K562 (cell line): Measurements from ENCODE around the gene CNGB1. TPM values are rescaled to one million over a fixed set of nuclear protein-coding genes. Genes with fewer than 3 reads are reported as not detected.

Source experiments
- ATAC-seq: fragments of 200-7000 bp; cut with Tn5 transposase; 3 replicates; pipeline ENCODE4 v1.9.1; 2020; ENCODE audit warnings: moderate library complexity
- BruUV-seq: library from RNA; stranded (reverse); fragments of 400-500 nt; replicated peaks from 2 replicates; lab custom pipeline; 2021; lab: Mats Ljungman, UMichigan
- CTCF ChIA-PET: fragments of 300-600 bp; formaldehyde crosslinking; extraction: SDS; loops from one replicate; lab custom pipeline; 2021; ENCODE audit warnings: low intra/inter-chr PET ratio; lab: Yijun Ruan, JAX
- POLR2A ChIA-PET: fragments of 300-600, 350-650 bp; sonication (Branson Sonifier 250); formaldehyde crosslinking; extraction: SDS; loops from one replicate; lab custom pipeline; 2021; ENCODE audit warnings: antibody characterized with exemption, inconsistent platforms; lab: Yijun Ruan, JAX
- DNase-seq, 4 experiments: peaks; one replicate each; pipeline versions ENCODE4 v3.0.0 to v3.0.0-alpha.2; 2011 to 2018; ENCODE audit warnings: low spot score in 3 of 4, mixed read lengths in 3 of 4; ENCODE audit errors: extremely low read depth in 1 of 4
- FAIRE-seq: peaks from 2 replicates; lab custom pipeline; 2011; peaks lifted over from hg19 to GRCh38; lab: Jason Lieb, UNC
- H2AFZ ChIP-seq: 2 replicates; pipeline ENCODE4 v1.6.0; 2011; ENCODE audit warnings: low read depth, low read length, control low read depth, inconsistent platforms
- H3K27ac ChIP-seq: fragments of 200-600 bp; 3 replicates; pipeline ENCODE4 v1.8.0; 2011; ENCODE audit warnings: low read depth, mild to moderate bottlenecking, control low read depth, inconsistent platforms, low read length, moderate library complexity, mixed read lengths; ENCODE audit errors: extremely low read depth
- H3K27me3 ChIP-seq, 2 experiments: fragments of 300-600 bp in 1 of 2; 2 replicates in 1 of 2; 3 replicates in 1 of 2; pipeline versions ENCODE4 v1.6.0 to v1.8.0; 2011; ENCODE audit warnings: inconsistent platforms in 2 of 2, low read length in 2 of 2, mild to moderate bottlenecking in 1 of 2, mixed read lengths in 1 of 2, moderate library complexity in 1 of 2; ENCODE audit not compliant: control insufficient read depth in 2 of 2, insufficient read depth in 2 of 2
- H3K36me3 ChIP-seq: fragments of 300-600 bp; 3 replicates; pipeline ENCODE4 v1.8.0; 2011; ENCODE audit warnings: mild to moderate bottlenecking, low read length, inconsistent platforms; ENCODE audit not compliant: control insufficient read depth, insufficient read depth
- H3K4me1 ChIP-seq, 2 experiments: fragments of 200-600 bp in 1 of 2; replicated peaks in 1 of 2; 2 replicates in 1 of 2; 3 replicates in 1 of 2; pipeline versions ENCODE4 v1.5.1 to v1.8.0; 2011; ENCODE audit warnings: inconsistent platforms in 2 of 2, low read length in 2 of 2, mild to moderate bottlenecking in 1 of 2, mixed read lengths in 1 of 2, moderate library complexity in 1 of 2; ENCODE audit not compliant: control insufficient read depth in 2 of 2, insufficient read depth in 2 of 2
- H3K4me2 ChIP-seq: 2 replicates; pipeline ENCODE4 v1.6.1; 2011; ENCODE audit warnings: low read length, control low read depth, inconsistent platforms, mixed read lengths; ENCODE audit not compliant: insufficient read depth
- H3K4me3 ChIP-seq: fragments of 200-600 bp; sonication (generic), shearing (Covaris generic); 2 replicates; pipeline ENCODE4 v1.5.1; 2016; ENCODE audit warnings: control low read depth, inconsistent platforms
- H3K79me2 ChIP-seq: fragments of 200-600 bp; 3 replicates; pipeline ENCODE4 v1.8.0; 2011; ENCODE audit warnings: low read length, inconsistent platforms; ENCODE audit not compliant: control insufficient read depth, insufficient read depth
- H3K9ac ChIP-seq, 2 experiments: 2 replicates each; pipeline versions ENCODE4 v1.6.0 to v1.6.1; 2011; ENCODE audit warnings: low read depth in 2 of 2, low read length in 2 of 2, control low read depth in 1 of 2, inconsistent platforms in 1 of 2, mild to moderate bottlenecking in 1 of 2, mixed read lengths in 1 of 2; ENCODE audit not compliant: insufficient read depth in 1 of 2
- H3K9me1 ChIP-seq: one replicate; pipeline ENCODE4 v1.6.0; 2011; ENCODE audit warnings: inconsistent platforms, mild to moderate bottlenecking, low read length, moderate library complexity; ENCODE audit not compliant: control insufficient read depth, insufficient read depth
- H3K9me3 ChIP-seq: replicated peaks from 2 replicates; pipeline ENCODE4 v1.5.1; 2011; ENCODE audit warnings: low read depth, low read length, inconsistent platforms; ENCODE audit not compliant: control insufficient read depth, insufficient read depth
- H4K20me1 ChIP-seq: replicated peaks from 2 replicates; pipeline ENCODE4 v1.6.1; 2011; ENCODE audit warnings: low read length, inconsistent platforms, mixed read lengths; ENCODE audit not compliant: control insufficient read depth, insufficient read depth
- CCNT2 ChIP-seq: IDR thresholded peaks from 2 replicates; pipeline ENCODE4 v1.6.1; 2011; ENCODE audit warnings: borderline replicate concordance, low read depth, mild to moderate bottlenecking, moderate library complexity, mixed read lengths, low read length; ENCODE audit not compliant: insufficient read length; ENCODE audit errors: extremely low read depth
- CXXC5 ChIP-seq: fragments of 250-450 bp; sonication (Bioruptor Pico); IDR thresholded peaks from 2 replicates; pipeline ENCODE4 v1.8.0; 2022; ENCODE audit warnings: inconsistent platforms, mild to moderate bottlenecking, moderate library complexity
- FOSL1 ChIP-seq: fragments of 200-800 bp; sonication (Bioruptor generic); conservative IDR thresholded peaks from 2 replicates; pipeline ENCODE4 v1.6.1; 2016; ENCODE audit warnings: missing genetic modification characterization, missing compliant biosample characterization
- FOXK2 ChIP-seq, 2 experiments: fragments of 450-650 bp; IDR thresholded peaks in 1 of 2; conservative IDR thresholded peaks in 1 of 2; 2 replicates each; pipeline ENCODE4 v1.6.1; 2016; ENCODE audit warnings: low read depth in 2 of 2, mild to moderate bottlenecking in 1 of 2
- HDAC6 ChIP-seq: IDR thresholded peaks from 2 replicates; pipeline ENCODE4 v1.6.1; 2012; ENCODE audit warnings: low read depth, mild to moderate bottlenecking, control low read depth, inconsistent platforms, low read length, moderate library complexity
- HDAC8 ChIP-seq: fragments of 450-650 bp; IDR thresholded peaks from 2 replicates; pipeline ENCODE4 v1.6.1; 2016; ENCODE audit warnings: mild to moderate bottlenecking, missing genetic modification characterization, moderate library complexity, missing compliant biosample characterization
- NR1H2 ChIP-seq: sonication (generic); formaldehyde crosslinking; IDR thresholded peaks from 2 replicates; pipeline ENCODE4 v1.4.0; 2020; ENCODE audit warnings: mild to moderate bottlenecking, missing genetic modification reagents
- NR3C1 ChIP-seq: sonication (generic); formaldehyde crosslinking; IDR thresholded peaks from 2 replicates; pipeline ENCODE4 v1.8.1; 2022; ENCODE audit warnings: missing genetic modification reagents
- RREB1 ChIP-seq: fragments of 250-450 bp; sonication (Bioruptor Pico); IDR thresholded peaks from 2 replicates; pipeline ENCODE4 v1.4.0; 2020
- SRSF7 ChIP-seq: fragments of 200-400 bp; formaldehyde crosslinking; optimal IDR thresholded peaks from 2 replicates; pipeline ENCODE3; 2017; ENCODE audit warnings: mild to moderate bottlenecking, low read depth, low read length
- TSC22D4 ChIP-seq: fragments of 450-650 bp; IDR thresholded peaks from 2 replicates; pipeline ENCODE4 v1.6.1; 2016; ENCODE audit warnings: missing genetic modification characterization, missing biosample characterization, control low read depth
- U2AF2 ChIP-seq: fragments of 200-400 bp; formaldehyde crosslinking; optimal IDR thresholded peaks from 2 replicates; pipeline ENCODE3; 2017; ENCODE audit warnings: low read depth, mild to moderate bottlenecking, low read length
- ZNF143 ChIP-seq: sonication (generic); formaldehyde crosslinking; IDR thresholded peaks from 2 replicates; pipeline ENCODE4 v1.9.0; 2022; ENCODE audit warnings: mild to moderate bottlenecking, missing genetic modification reagents
- ZNF146 ChIP-seq: IDR thresholded peaks from one replicate; pipeline ENCODE4 v1.6.1; 2018; ENCODE audit warnings: missing compliant biosample characterization; ENCODE audit not compliant: unreplicated experiment
- ZNF232 ChIP-seq: sonication (generic); formaldehyde crosslinking; IDR thresholded peaks from 2 replicates; pipeline ENCODE4 v1.8.0; 2022; ENCODE audit warnings: mild to moderate bottlenecking, missing genetic modification reagents
- ZNF639 ChIP-seq, 2 experiments: fragments of 200-800 bp in 1 of 2; sonication (Bioruptor generic) in 1 of 2; sonication (generic) in 1 of 2; formaldehyde crosslinking in 1 of 2; IDR thresholded peaks in 1 of 2; conservative IDR thresholded peaks in 1 of 2; 2 replicates each; pipeline versions ENCODE4 v1.5.0 to v1.6.1; 2016 to 2020; ENCODE audit warnings: missing compliant biosample characterization in 1 of 2, missing genetic modification characterization in 1 of 2, missing genetic modification reagents in 1 of 2
- ZNF780A ChIP-seq: fragments of 250-450 bp; sonication (Bioruptor Pico); IDR thresholded peaks from 2 replicates; pipeline ENCODE4 v1.5.0; 2021; ENCODE audit warnings: mild to moderate bottlenecking
- WGBS: fragments of 100-300 bp; shearing (Covaris generic); methylation state at CpG from one replicate; pipeline ENCODE4 v1.1.6; 2016; ENCODE audit warnings: low coverage, mixed read lengths; ENCODE audit not compliant: insufficient coverage; ENCODE audit errors: missing lambda C conversion rate; 5-methylcytosine and 5-hydroxymethylcytosine counted together
- in situ Hi-C: fragments of 300-500 bp; cut with MboI; formaldehyde crosslinking; loops from 4 replicates; pipeline ENCODE4 v1.15.0; 2018; ENCODE audit warnings: inconsistent platforms, mixed read lengths
- intact Hi-C: fragments of 100-400 bp; cut with micrococcal nuclease; formaldehyde crosslinking; loops from 2 replicates; pipeline ENCODE4 v1.14.2; 2022
- polyA plus RNA-seq, 8 experiments: library from polyadenylated mRNA; depleted of rRNA in 4 of 8; stranded (reverse) in 5 of 8; unstranded in 3 of 8; fragments of >200 nt; fragmentation: Nextera tagmentation in 2 of 8; fragmentation: Illumina TruSeq in 1 of 8; extraction: Ambion mirVana in 2 of 8; extraction: Trizol in 1 of 8; gene quantifications; 2 replicates each; pipeline versions ENCODE4 v1.2.1 to v1.2.3, GENCODE V29; 2011 to 2014; ENCODE audit warnings: inconsistent platforms in 1 of 8, missing spikeins in 1 of 8
- total RNA-seq, 7 experiments: library from RNA; depleted of rRNA in 6 of 7; stranded (reverse); fragments of >200 nt in 6 of 7; fragmentation: Illumina TruSeq in 2 of 7; extraction: Trizol in 2 of 7; gene quantifications; 2 replicates each; pipeline versions ENCODE4 v1.2.1 to v1.2.3, GENCODE V29; 2011 to 2021; ENCODE audit warnings: low replicate concordance in 1 of 7

The CNGB1 gene
- total and polyA plus RNA-seq, 9 of the 15 experiments (the other 6 are each of a cell fraction or from before 2014, with no cell fraction given) = not detected

- DNase-seq (no peak), ATAC-seq (no peak), FAIRE-seq (no peak)
- Histone ChIP-seq H3K4me2 (no peak overlapping the region), H4K20me1 (no peaks in the 10 kb centered on the region), H2AFZ (no peak overlapping the region), H3K27ac (no peak overlapping the region), H3K9me1 (no peaks in the 10 kb centered on the region), H3K9me3 (no peaks in the 10 kb centered on the region), H3K9ac (no peak overlapping the region), H3K4me3 (no peak overlapping the region), H3K4me1 (no peaks in the 10 kb centered on the region), H3K27me3 (peaks cover 14 to 29% of the 10 kb centered on the region in 2 experiments; a peak in 4 of 5 replicates), H3K36me3 (no peaks in the 10 kb centered on the region), H3K79me2 (no peaks in the 10 kb centered on the region)
- ChIA-PET CTCF (interaction anchor here (0.8 kb wide), 1 partner anchor 19 kb away, joined by 4 read pairs; no protein-coding TSS in a partner anchor), POLR2A (interaction anchor here (0.5 to 2.3 kb wide), 4 partner anchors 13 to 19 kb away, joined by 3 to 5 read pairs (median 4); no protein-coding TSS in a partner anchor)
- in situ Hi-C loops (no loop called here), intact Hi-C loops (no loop called here)
- 3% methylated on average over 5 of the region's 5 CpGs for WGBS
- BruUV-seq = no TSS peak
- TF ChIP-seq ZNF639 (CRISPR knock-in tag; conservative IDR thresholded peaks at IDR 0.05 in 1 of 2, IDR thresholded peaks at IDR 0.05 in 1 of 2) (no peak), CCNT2 (no peak), ZNF232 (CRISPR knock-in tag) (no peak), TSC22D4 (tag) (no peak), SRSF7 (no peak), FOXK2 (conservative IDR thresholded peaks at IDR 0.05 in 1 of 2, IDR thresholded peaks at IDR 0.05 in 1 of 2; ENCODE audit: low read depth in 2 of 2) (no peak), ZNF146 (no peak), ZNF780A (CRISPR knock-in tag) (no peak), U2AF2 (no peak), NR3C1 (CRISPR knock-in tag) (no peak), CXXC5 (CRISPR knock-in tag) (no peak), HDAC6 (no peak), NR1H2 (CRISPR knock-in tag) (no peak), HDAC8 (tag) (no peak), ZNF143 (CRISPR knock-in tag) (no peak), RREB1 (no peak), FOSL1 (tag) (no peak)
These were observed 118.7 kb downstream of the CNGB1 start for GRCh38 chr16:57852189-57852588.
